ENCODE data around the gene EID2B.

- TF ChIP-seq, protein P1, sequence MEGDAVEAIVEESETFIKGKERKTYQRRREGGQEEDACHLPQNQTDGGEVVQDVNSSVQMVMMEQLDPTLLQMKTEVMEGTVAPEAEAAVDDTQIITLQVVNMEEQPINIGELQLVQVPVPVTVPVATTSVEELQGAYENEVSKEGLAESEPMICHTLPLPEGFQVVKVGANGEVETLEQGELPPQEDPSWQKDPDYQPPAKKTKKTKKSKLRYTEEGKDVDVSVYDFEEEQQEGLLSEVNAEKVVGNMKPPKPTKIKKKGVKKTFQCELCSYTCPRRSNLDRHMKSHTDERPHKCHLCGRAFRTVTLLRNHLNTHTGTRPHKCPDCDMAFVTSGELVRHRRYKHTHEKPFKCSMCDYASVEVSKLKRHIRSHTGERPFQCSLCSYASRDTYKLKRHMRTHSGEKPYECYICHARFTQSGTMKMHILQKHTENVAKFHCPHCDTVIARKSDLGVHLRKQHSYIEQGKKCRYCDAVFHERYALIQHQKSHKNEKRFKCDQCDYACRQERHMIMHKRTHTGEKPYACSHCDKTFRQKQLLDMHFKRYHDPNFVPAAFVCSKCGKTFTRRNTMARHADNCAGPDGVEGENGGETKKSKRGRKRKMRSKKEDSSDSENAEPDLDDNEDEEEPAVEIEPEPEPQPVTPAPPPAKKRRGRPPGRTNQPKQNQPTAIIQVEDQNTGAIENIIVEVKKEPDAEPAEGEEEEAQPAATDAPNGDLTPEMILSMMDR (tag by site-specific recombination; IDR thresholded peaks at IDR 0.05), result no peak
- TF ChIP-seq BCL11B (tag by site-specific recombination; IDR thresholded peaks at IDR 0.05; ENCODE audit: low read depth) (no peak), ZNF324 (tag by site-specific recombination; IDR thresholded peaks at IDR 0.05) (no peak), ZNF274 (IDR thresholded peaks at IDR 0.05; ENCODE audit: low read length) (no peak), ZNF274 (tag by site-specific recombination; IDR thresholded peaks at IDR 0.05; ENCODE audit: borderline replicate concordance) (no peak), PATZ1 (tag by site-specific recombination; IDR thresholded peaks at IDR 0.05) (no peak), ZNF48 (tag by site-specific recombination; IDR thresholded peaks at IDR 0.05) (no peak), ZFP41 (tag by site-specific recombination; IDR thresholded peaks at IDR 0.05; ENCODE audit: borderline replicate concordance) (no peak), BCL11A (tag by site-specific recombination; IDR thresholded peaks at IDR 0.05; ENCODE audit: low read depth) (no peak), ZIC2 (tag by site-specific recombination; IDR thresholded peaks at IDR 0.05) (no peak), ZNF133 (tag by site-specific recombination; IDR thresholded peaks at IDR 0.05) (no peak), ZSCAN4 (tag by site-specific recombination; IDR thresholded peaks at IDR 0.05) (no peak), ZNF580 (tag by site-specific recombination; IDR thresholded peaks at IDR 0.05) (no peak), ZNF292 (tag by site-specific recombination; IDR thresholded peaks at IDR 0.05; ENCODE audit: borderline replicate concordance, low read depth) (no peak)
- TF ChIP-seq, protein P2, sequence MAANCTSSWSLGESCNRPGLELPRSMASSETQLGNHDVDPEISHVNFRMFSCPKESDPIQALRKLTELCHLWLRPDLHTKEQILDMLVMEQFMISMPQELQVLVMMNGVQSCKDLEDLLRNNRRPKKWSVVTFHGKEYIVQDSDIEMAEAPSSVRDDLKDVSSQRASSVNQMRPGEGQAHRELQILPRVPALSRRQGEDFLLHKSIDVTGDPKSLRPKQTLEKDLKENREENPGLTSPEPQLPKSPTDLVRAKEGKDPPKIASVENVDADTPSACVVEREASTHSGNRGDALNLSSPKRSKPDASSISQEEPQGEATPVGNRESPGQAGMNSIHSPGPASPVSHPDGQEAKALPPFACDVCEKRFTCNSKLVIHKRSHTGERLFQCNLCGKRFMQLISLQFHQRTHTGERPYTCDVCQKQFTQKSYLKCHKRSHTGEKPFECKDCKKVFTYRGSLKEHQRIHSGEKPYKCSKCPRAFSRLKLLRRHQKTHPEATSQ (tag by site-specific recombination; IDR thresholded peaks at IDR 0.05), result no peak
Observed at GRCh38 chr19:39540333-39540673, 7.7 kb upstream of the EID2B start.
